Endothelial cell of umbilical vein (primary cell): ENCODE results near the gene CELSR2. TPM values are rescaled to one million over a fixed set of nuclear protein-coding genes. Genes with fewer than 3 reads are reported as not detected.

ENCODE experiments used
- BruUV-seq: library from RNA; stranded (reverse); fragments of 400-500 nt; replicated peaks from 2 replicates; lab custom pipeline; 2021; lab: Mats Ljungman, UMichigan
- CTCF ChIA-PET: fragments of 300-600, 350-600 bp; sonication (Branson Sonifier 250); formaldehyde crosslinking; loops from one replicate; lab custom pipeline; 2021; ENCODE audit warnings: antibody characterized with exemption, inconsistent platforms; lab: Charles Lee
- POLR2A ChIA-PET: fragments of 300-600, 350-600 bp; sonication (Branson Sonifier 250); formaldehyde crosslinking; loops from one replicate; lab custom pipeline; 2021; ENCODE audit warnings: antibody characterized with exemption, inconsistent platforms; lab: Charles Lee
- DNase-seq: peaks from one replicate; pipeline ENCODE4 v3.0.0-alpha.2; 2011; ENCODE audit warnings: low read depth, low spot score
- FAIRE-seq: peaks from 2 replicates; lab custom pipeline; 2011; peaks lifted over from hg19 to GRCh38; lab: Jason Lieb, UNC
- H2AFZ ChIP-seq: 2 replicates; pipeline ENCODE4 v1.6.0; 2012; ENCODE audit warnings: low read depth, low read length, control low read depth, inconsistent platforms
- H3K27ac ChIP-seq: 2 replicates; pipeline ENCODE4 v1.5.1; 2011; ENCODE audit warnings: low read depth, mild to moderate bottlenecking, control low read depth, low read length, moderate library complexity; ENCODE audit not compliant: insufficient read depth
- H3K27me3 ChIP-seq, 2 experiments: 2 replicates each; pipeline versions ENCODE4 v1.6.0 to v1.6.1; 2011; ENCODE audit warnings: low read length in 2 of 2, mixed read lengths in 1 of 2; ENCODE audit not compliant: control insufficient read depth in 2 of 2, insufficient read depth in 2 of 2
- H3K36me3 ChIP-seq, 2 experiments: 2 replicates in 1 of 2; 3 replicates in 1 of 2; pipeline ENCODE4 v1.5.1; 2011; ENCODE audit warnings: low read length in 2 of 2, mild to moderate bottlenecking in 1 of 2, moderate library complexity in 1 of 2; ENCODE audit not compliant: control insufficient read depth in 2 of 2, insufficient read depth in 2 of 2; ENCODE audit errors: extremely low read depth in 1 of 2
- H3K4me1 ChIP-seq: 3 replicates; pipeline ENCODE4 v1.5.1; 2011; ENCODE audit warnings: mild to moderate bottlenecking, low read length; ENCODE audit not compliant: control insufficient read depth, insufficient read depth; ENCODE audit errors: extremely low read depth
- H3K4me2 ChIP-seq: 2 replicates; pipeline ENCODE4 v1.6.1; 2011; ENCODE audit warnings: low read length, control low read depth, mixed read lengths; ENCODE audit not compliant: insufficient read depth
- H3K4me3 ChIP-seq, 3 experiments: fragments of 200-600 bp in 1 of 3; sonication (generic), shearing (Covaris generic) in 1 of 3; replicated peaks in 1 of 3; 2 replicates each; pipeline ENCODE4 v1.5.1; 2011 to 2016; ENCODE audit warnings: control low read depth in 3 of 3, low read length in 3 of 3, mild to moderate bottlenecking in 2 of 3, inconsistent platforms in 1 of 3, low read depth in 1 of 3, moderate library complexity in 1 of 3; ENCODE audit not compliant: insufficient read depth in 1 of 3
- H3K79me2 ChIP-seq: 2 replicates; pipeline ENCODE4 v1.6.0; 2012; ENCODE audit warnings: low read length, inconsistent platforms; ENCODE audit not compliant: control insufficient read depth, insufficient read depth
- H3K9ac ChIP-seq: replicated peaks from 2 replicates; pipeline ENCODE3; 2011; ENCODE audit warnings: low read length, control low read depth; ENCODE audit not compliant: insufficient read depth; ENCODE audit errors: extremely low read depth
- H3K9me1 ChIP-seq: replicated peaks from 3 replicates; pipeline ENCODE4 v1.6.0; 2011; ENCODE audit warnings: mild to moderate bottlenecking, low read length; ENCODE audit not compliant: control insufficient read depth, insufficient read depth; ENCODE audit errors: extremely low read depth
- H3K9me3 ChIP-seq: replicated peaks from 2 replicates; pipeline ENCODE4 v1.5.1; 2012; ENCODE audit warnings: low read length, inconsistent platforms; ENCODE audit not compliant: control insufficient read depth, insufficient read depth
- H4K20me1 ChIP-seq: replicated peaks from 2 replicates; pipeline ENCODE3; 2011; ENCODE audit warnings: mild to moderate bottlenecking, low read length; ENCODE audit not compliant: control insufficient read depth, insufficient read depth; ENCODE audit errors: extremely low read depth
- CTCF ChIP-seq, 2 donors: IDR thresholded peaks; 1 replicate in 1 of 2; 2 replicates in 1 of 2; pipeline ENCODE4 v1.5.1; 2011; ENCODE audit warnings: low read length in 2 of 2, mild to moderate bottlenecking in 2 of 2, moderate library complexity in 2 of 2, control low read depth in 1 of 2, inconsistent platforms in 1 of 2, low read depth in 1 of 2; ENCODE audit not compliant: insufficient read depth in 1 of 2; ENCODE audit errors: extremely low read depth in 1 of 2
- EZH2 ChIP-seq: IDR thresholded peaks from 2 replicates; pipeline ENCODE4 v1.6.1; 2012; ENCODE audit warnings: borderline replicate concordance, low read depth, mild to moderate bottlenecking, moderate library complexity, low read length, inconsistent platforms; ENCODE audit not compliant: severe bottlenecking
- FOS ChIP-seq: IDR thresholded peaks from 2 replicates; pipeline ENCODE4 v1.6.1; 2011; ENCODE audit warnings: mild to moderate bottlenecking, low read length, moderate library complexity, borderline replicate concordance; ENCODE audit not compliant: insufficient read depth
- GATA2 ChIP-seq: IDR thresholded peaks from 2 replicates; pipeline ENCODE4 v1.7.0; 2011; ENCODE audit warnings: low read depth, mild to moderate bottlenecking, moderate library complexity, mixed read lengths, low read length; ENCODE audit not compliant: insufficient read length, insufficient read depth
- JUN ChIP-seq: IDR thresholded peaks from 2 replicates; pipeline ENCODE4 v1.6.1; 2011; ENCODE audit warnings: borderline replicate concordance, low read depth; ENCODE audit not compliant: insufficient read length, insufficient read depth
- MAX ChIP-seq: IDR thresholded peaks from 2 replicates; pipeline ENCODE4 v1.6.1; 2011; ENCODE audit not compliant: insufficient read depth, insufficient read length
- MYC ChIP-seq: IDR thresholded peaks from one replicate; pipeline ENCODE4 v1.6.1; 2011; ENCODE audit warnings: mild to moderate bottlenecking, low read depth, low read length
- POLR2A ChIP-seq: IDR thresholded peaks from 2 replicates; pipeline ENCODE4 v1.6.1; 2012; ENCODE audit warnings: low read depth, mild to moderate bottlenecking, control low read depth, low read length
- POLR2AphosphoS5 ChIP-seq: IDR thresholded peaks from 2 replicates; pipeline ENCODE4 v1.6.1; 2012; ENCODE audit warnings: low read depth, mild to moderate bottlenecking, control low read depth, low read length, moderate library complexity; ENCODE audit not compliant: insufficient read depth
- dilution Hi-C: fragments of 300-500 bp; cut with MboI; formaldehyde crosslinking; loops from one replicate; pipeline ENCODE4 v1.15.0; 2019; ENCODE audit warnings: low sequenced_read_pairs; ENCODE audit not compliant: extremely low pct_ligation_motif_present
- intact Hi-C: fragments of 100-400 bp; cut with micrococcal nuclease; formaldehyde crosslinking; loops from one replicate; pipeline ENCODE4 v1.10.0; 2022
- polyA plus RNA-seq, 4 experiments: library from polyadenylated mRNA; depleted of rRNA in 3 of 4; stranded (reverse) in 3 of 4; unstranded in 1 of 4; fragments of >200 nt; gene quantifications; 2 replicates each; pipeline versions ENCODE4 v1.2.1 to v1.2.3, GENCODE V29; 2011 to 2012; ENCODE audit warnings: missing spikeins in 1 of 4
- total RNA-seq: library from RNA; stranded (reverse); gene quantifications from 2 replicates; pipeline ENCODE4 v1.2.3, GENCODE V29; 2021

CELSR2 gene
- total and polyA plus RNA-seq, 2 donors (not counting 3 experiments of a cell fraction or from before 2014, with no cell fraction given) = 0.90 to 1.4 TPM

DNA sequence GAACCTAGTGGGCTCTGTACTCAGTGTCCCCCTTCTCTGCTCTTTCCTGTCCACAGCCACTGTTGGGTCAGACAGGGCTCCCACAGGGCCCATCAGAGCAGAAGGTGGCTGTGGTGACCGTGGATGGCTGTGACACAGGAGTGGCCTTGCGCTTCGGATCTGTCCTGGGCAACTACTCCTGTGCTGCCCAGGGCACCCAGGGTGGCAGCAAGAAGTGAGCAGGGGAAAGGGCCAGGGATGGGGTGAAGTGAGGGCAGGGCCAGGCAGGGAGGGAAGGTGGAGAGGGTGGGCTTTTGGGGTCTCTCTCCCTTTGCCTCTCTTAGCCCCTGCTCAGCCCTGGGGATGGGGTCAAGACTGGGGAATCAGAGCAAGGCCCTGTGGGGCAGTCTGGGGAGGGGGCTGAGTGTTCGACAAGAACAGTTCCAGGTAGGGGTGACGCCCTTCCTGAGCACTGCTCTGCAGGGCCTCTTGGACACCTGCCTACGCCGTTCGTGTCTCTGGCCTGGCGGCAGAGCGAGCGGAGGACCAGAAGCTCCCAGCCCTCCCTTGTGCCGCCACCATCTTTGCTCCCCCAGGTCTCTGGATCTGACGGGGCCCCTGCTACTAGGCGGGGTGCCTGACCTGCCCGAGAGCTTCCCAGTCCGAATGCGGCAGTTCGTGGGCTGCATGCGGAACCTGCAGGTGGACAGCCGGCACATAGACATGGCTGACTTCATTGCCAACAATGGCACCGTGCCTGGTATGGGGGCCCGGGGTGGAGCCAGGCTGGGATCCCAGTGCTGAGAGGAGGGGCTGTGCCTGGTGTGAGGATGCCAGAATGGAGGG is 13.1 kb downstream of the CELSR2 start:
- Histone ChIP-seq H3K9me3 (no peaks in the 10 kb centered on the region), H3K36me3 (no peaks in the 10 kb centered on the region), H2AFZ (no peak overlapping the region), H4K20me1 (no peaks in the 10 kb centered on the region), H3K79me2 (no peaks in the 10 kb centered on the region), H3K27me3 (no peaks in the 10 kb centered on the region), H3K9ac (no peak overlapping the region), H3K4me1 (no peaks in the 10 kb centered on the region), H3K27ac (no peak overlapping the region), H3K9me1 (no peaks in the 10 kb centered on the region), H3K4me2 (no peak overlapping the region), H3K4me3 (no peak overlapping the region)
- POLR2A ChIA-PET = no interaction called here
- CTCF ChIA-PET = interaction anchor here (0.8 to 5.5 kb wide), 4 partner anchors 13 to 270 kb away, joined by 3 to 124 read pairs (median 4); partner anchors contain the start of genes CELSR2 and SORT1
- FAIRE-seq (no peak), DNase-seq (no peak)
- dilution Hi-C loops = no loop called here
- intact Hi-C loops = loop anchor here (1.0 kb wide), 2 partner anchors 61 to 137 kb away; no protein-coding TSS in a partner anchor
- TF ChIP-seq FOS = no peak
- TF ChIP-seq GATA2 = no peak
- TF ChIP-seq CTCF (IDR thresholded peaks at IDR 0.05; ENCODE audit: extremely low read depth in 1 of 2, insufficient read depth in 1 of 2, low read depth in 1 of 2, low read length in 2 of 2) = no peak
- TF ChIP-seq MYC = no peak
- no peak for TF ChIP-seq MAX
- TF ChIP-seq EZH2 = no peak
- no peak for TF ChIP-seq JUN
- TF ChIP-seq POLR2A = no peak
- no peak for TF ChIP-seq POLR2AphosphoS5
- BruUV-seq = no TSS peak
